Stimulated activated CD4-positive, alpha-beta T cell treated with anti-CD3 and anti-CD28 coated beads, Interleukin-4, amount 100 ng/mL, for 24 hours (primary cell): ENCODE data around the gene RGS11.

Experiments used
- DNase-seq: peaks from one replicate; pipeline ENCODE4 v3.0.0-alpha.2; 2020

The RGS11 gene

DNA sequence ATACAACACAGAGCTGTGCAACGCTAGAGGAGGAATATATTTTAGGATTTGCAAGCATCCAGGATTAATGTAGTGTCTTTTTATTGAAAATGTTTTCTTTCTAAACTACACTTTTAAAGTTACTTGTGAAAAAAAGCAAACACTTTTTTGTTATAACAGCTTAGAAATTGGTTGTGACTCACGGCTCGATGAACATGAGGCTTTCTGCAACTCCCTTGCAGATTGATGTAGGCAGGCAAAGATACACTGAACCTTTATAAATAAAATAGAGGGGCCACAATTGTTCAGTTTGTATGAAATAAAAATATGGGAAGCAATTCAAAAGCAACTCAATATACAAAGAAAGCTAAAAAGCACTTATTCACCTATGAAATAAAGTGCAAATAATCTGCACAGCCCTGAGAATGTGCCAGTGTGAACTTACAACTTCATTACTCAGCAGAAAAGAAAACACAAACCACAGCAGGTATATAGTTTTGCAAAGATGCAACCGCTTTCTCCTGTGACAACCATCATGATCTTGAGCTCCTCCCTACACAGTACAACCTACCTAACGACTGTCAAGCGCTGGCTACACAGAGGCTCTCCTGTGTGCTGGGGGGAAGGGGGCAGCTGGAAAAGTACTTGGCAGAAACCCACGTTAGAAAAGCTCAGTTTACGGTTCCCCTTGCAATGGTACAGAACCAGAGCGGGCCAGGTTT is 47.4 kb downstream of the RGS11 start:
- DNase-seq = no peak

DNA sequence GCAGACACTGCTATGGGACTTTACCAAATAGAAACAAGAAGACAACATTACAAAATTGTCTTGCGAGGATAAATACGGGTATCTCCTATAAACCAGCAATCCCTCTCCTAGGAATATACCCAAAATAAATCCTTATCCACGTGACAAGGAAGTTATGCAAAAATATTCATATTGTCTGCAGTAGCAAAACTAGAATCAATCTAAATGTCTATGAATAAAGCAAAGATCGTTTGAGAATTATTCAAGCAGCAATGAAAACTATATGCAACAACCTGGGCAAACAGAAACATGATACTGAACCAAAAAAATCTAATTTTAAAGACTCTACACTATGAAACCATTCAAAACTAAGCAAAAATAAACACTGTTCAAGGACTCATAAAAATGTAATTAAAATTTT is 55.7 kb downstream of the RGS11 start:
- no peak for DNase-seq
